Tibial nerve (tissue), 4 donors: ENCODE data around the gene CNOT11. TPM values are rescaled to one million over a fixed set of nuclear protein-coding genes. Genes with fewer than 3 reads are reported as not detected.
"Not testable (repeated sequence)": the region's sequence is repeated elsewhere in the genome, so short reads cannot be mapped to it uniquely, and the experiment has no call there.

Experiments used
- DNase-seq, 2 donors: peaks; one replicate each; pipeline ENCODE4 v3.0.0-alpha.2; 2019; ENCODE audit warnings: low spot score in 2 of 2
- H3K27ac ChIP-seq, 4 donors: fragments of 200-600 bp; sonication (generic) in 3 of 4; one replicate each; pipeline ENCODE4 v1.5.1; 2017 to 2019; ENCODE audit warnings: mild to moderate bottlenecking in 1 of 4
- H3K27me3 ChIP-seq, 2 donors: fragments of 200-600 bp; sonication (generic) in 1 of 2; one replicate each; pipeline versions ENCODE4 v1.5.1 to v1.6.0; 2017 to 2019
- H3K36me3 ChIP-seq, 3 donors: fragments of 200-600 bp; sonication (generic); one replicate each; pipeline ENCODE4 v1.5.1; 2018 to 2019
- H3K4me1 ChIP-seq, 4 donors: fragments of 200-600 bp; sonication (generic) in 3 of 4; one replicate each; pipeline ENCODE4 v1.5.1; 2017 to 2019
- H3K4me3 ChIP-seq, 4 donors: fragments of 200-600 bp; sonication (generic) in 3 of 4; one replicate each; pipeline ENCODE4 v1.5.1; 2017 to 2019; ENCODE audit warnings: mild to moderate bottlenecking in 1 of 4, moderate library complexity in 1 of 4
- H3K9me3 ChIP-seq, 4 donors: fragments of 200-600 bp; sonication (generic) in 3 of 4; one replicate each; pipeline ENCODE4 v1.5.1; 2017 to 2019
- CTCF ChIP-seq, 5 experiments: fragments of 200-600 bp in 3 of 5; fragments of 450-650 bp in 2 of 5; sonication (generic) in 3 of 5; IDR thresholded peaks; one replicate each; pipeline ENCODE4 v1.5.1; 2016 to 2019; ENCODE audit warnings: antibody characterized with exemption in 5 of 5, mild to moderate bottlenecking in 3 of 5, moderate library complexity in 2 of 5
- EP300 ChIP-seq, 2 donors: sonication (generic); formaldehyde crosslinking; IDR thresholded peaks; one replicate each; pipeline ENCODE4 v1.6.1; 2017; ENCODE audit warnings: antibody characterized with exemption in 2 of 2, mild to moderate bottlenecking in 1 of 2
- POLR2A ChIP-seq, 2 donors: fragments of 450-650 bp; IDR thresholded peaks; one replicate each; pipeline ENCODE4 v1.6.1; 2017; ENCODE audit warnings: antibody characterized with exemption in 2 of 2, mild to moderate bottlenecking in 2 of 2, moderate library complexity in 2 of 2
- WGBS, 2 donors: methylation state at CpG; one replicate each; pipeline ENCODE4 v1.1.5; 2018; 5-methylcytosine and 5-hydroxymethylcytosine counted together
- total RNA-seq, 4 donors: library from RNA; depleted of rRNA; stranded (reverse); fragments of >200 nt; gene quantifications; one replicate each; pipeline ENCODE4 v1.1.0, GENCODE V29; 2016

CNOT11 gene
- total RNA-seq, 4 donors from 2014 or later, result 17.5 to 29.9 (median 19.6) TPM

GRCh38 chr2:101238930-101239759 lies 13.5 kb upstream of the CNOT11 start:
- Histone ChIP-seq H3K9me3 (peaks cover 0 to 8% (median 0%) of the 10 kb centered on the region in 4 donors), H3K36me3 (peaks cover 0 to 6% (median 0%) of the 10 kb centered on the region in 3 donors), H3K4me1 (no peaks in the 10 kb centered on the region), H3K27ac (no peak overlapping the region), H3K27me3 (no peaks in the 10 kb centered on the region), H3K4me3 (no peak overlapping the region)
- WGBS, 2 donors, result 83 to 88% methylated on average over 12 of the region's 12 CpGs
- DNase-seq, result no peak
- TF ChIP-seq POLR2A (IDR thresholded peaks at IDR 0.05) (no peak), CTCF (IDR thresholded peaks at IDR 0.05) (no peak), EP300 (IDR thresholded peaks at IDR 0.05) (no peak)

- not testable (repeated sequence) for H3K4me1 ChIP-seq, H3K27ac ChIP-seq, H3K27me3 ChIP-seq, H3K36me3 ChIP-seq, H3K9me3 ChIP-seq, DNase-seq, H3K4me3 ChIP-seq
- 81 to 90% methylated on average over 2 of the region's 2 CpGs for WGBS, 2 donors
Observed at GRCh38 chr2:101239760-101240118, 12.9 kb upstream of the CNOT11 start.

- TF ChIP-seq CTCF (IDR thresholded peaks at IDR 0.05), result peak; percentile 18 to 36 (median 21)
- H3K9me3 ChIP-seq, DNase-seq, H3K4me3 ChIP-seq, H3K4me1 ChIP-seq, H3K27ac ChIP-seq, H3K27me3 ChIP-seq, H3K36me3 ChIP-seq: not testable (repeated sequence)
- WGBS, 2 donors, result 24% methylated on average over 2 of the region's 2 CpGs
Observed at GRCh38 chr2:101240694-101241093, 12.0 kb upstream of the CNOT11 start.

GRCh38 chr2:101241158-101241557 lies 11.5 kb upstream of the CNOT11 start:
- DNase-seq, result no peak
- H3K36me3 ChIP-seq, result peaks cover 0 to 3% (median 0%) of the 10 kb centered on the region in 3 donors
- no peak overlapping the region for H3K27ac ChIP-seq
- no peak overlapping the region for H3K4me3 ChIP-seq
- 79 to 80% methylated on average over 5 of the region's 5 CpGs for WGBS, 2 donors
- H3K9me3 ChIP-seq, result peaks cover 0 to 3% (median 0%) of the 10 kb centered on the region in 4 donors
- no peaks in the 10 kb centered on the region for H3K27me3 ChIP-seq
- no peaks in the 10 kb centered on the region for H3K4me1 ChIP-seq
- TF ChIP-seq POLR2A (IDR thresholded peaks at IDR 0.05), result no peak
- TF ChIP-seq EP300 (IDR thresholded peaks at IDR 0.05), result no peak
- no peak for TF ChIP-seq CTCF (IDR thresholded peaks at IDR 0.05)

GRCh38 chr2:101244373-101244772 lies 8.3 kb upstream of the CNOT11 start:
- not testable (repeated sequence) for H3K27me3 ChIP-seq, H3K27ac ChIP-seq, H3K4me1 ChIP-seq, H3K36me3 ChIP-seq, H3K4me3 ChIP-seq, H3K9me3 ChIP-seq, DNase-seq
- WGBS, 2 donors, result 79 to 80% methylated on average over 4 of the region's 4 CpGs

- not testable (repeated sequence) for H3K4me3 ChIP-seq, H3K27me3 ChIP-seq, H3K4me1 ChIP-seq, H3K9me3 ChIP-seq, H3K27ac ChIP-seq, H3K36me3 ChIP-seq, DNase-seq
- WGBS, 2 donors, result 93 to 95% methylated on average over 12 of the region's 12 CpGs
Observed at GRCh38 chr2:101244899-101245298, 7.8 kb upstream of the CNOT11 start.

GRCh38 chr2:101245468-101245867 lies 7.2 kb upstream of the CNOT11 start:
- H3K27ac ChIP-seq, H3K9me3 ChIP-seq, H3K27me3 ChIP-seq, H3K4me3 ChIP-seq, H3K4me1 ChIP-seq, H3K36me3 ChIP-seq, DNase-seq: not testable (repeated sequence)
- 88 to 90% methylated on average over 5 of the region's 5 CpGs for whole genome bisulfite sequencing, 2 donors

- not testable (repeated sequence) for DNase-seq, H3K36me3 ChIP-seq, H3K27ac ChIP-seq, H3K9me3 ChIP-seq, H3K4me3 ChIP-seq, H3K27me3 ChIP-seq
- peaks cover under 1 to 10% (median 4%) of the 10 kb centered on the region in 4 donors for H3K4me1 ChIP-seq
- WGBS, 2 donors, result 58 to 60% methylated on average over 5 of the region's 5 CpGs
Observed at GRCh38 chr2:101248756-101249155, 3.9 kb upstream of the CNOT11 start.
